ENCODE results near the gene JAZF1. TPM values are rescaled to one million over a fixed set of nuclear protein-coding genes. Genes with fewer than 3 reads are reported as not detected.

JAZF1 gene
- total and polyA plus RNA-seq, 2 of the 8 experiments (the other 6 are each of a cell fraction or from before 2014, with no cell fraction given) = 2.6 to 21.8 TPM

DNA sequence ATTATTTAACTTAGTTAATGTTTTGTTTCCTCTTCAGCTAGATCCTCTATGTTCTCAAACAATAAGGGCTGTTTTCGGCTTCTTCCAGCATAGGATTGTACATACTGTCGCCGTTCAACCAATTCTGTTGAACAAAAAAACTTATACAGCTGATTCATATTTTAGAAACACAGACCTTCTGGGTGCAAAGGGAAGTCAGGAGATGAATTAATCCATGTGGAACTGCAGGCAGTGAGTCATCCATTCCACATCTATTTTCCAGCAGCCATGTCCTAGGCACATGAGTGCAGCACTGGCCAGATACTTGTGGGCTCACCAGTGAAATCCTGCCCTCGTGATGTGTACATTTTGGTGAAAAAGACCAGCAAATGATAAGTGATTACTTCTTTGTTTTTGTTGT, 163.2 kb downstream of the JAZF1 start:
- H2BK120ac ChIP-seq (replicated peaks; ENCODE audit: low read depth, low read length) = no peak overlapping the region
- no peak for FAIRE-seq
- CTCF ChIA-PET (ENCODE audit: partially characterized antibody) = interaction anchor here (0.6 to 2.1 kb wide), 5 partner anchors 78 to 821 kb away, joined by 3 to 6 read pairs (median 4); no protein-coding TSS in a partner anchor
- TF ChIP-seq HDAC6 (IDR thresholded peaks at IDR 0.05; ENCODE audit: low read depth, low read length) = no peak
- TF ChIP-seq PHF8 (conservative IDR thresholded peaks at IDR 0.05; ENCODE audit: low read depth, low read length) = no peak
- TF ChIP-seq RFX5 (IDR thresholded peaks at IDR 0.05; ENCODE audit: borderline replicate concordance, low read depth, low read length) = no peak
- no peak for TF ChIP-seq CBX8 (IDR thresholded peaks at IDR 0.05; ENCODE audit: borderline replicate concordance, low read depth, low read length)
- no peak for TF ChIP-seq RBBP5 (IDR thresholded peaks at IDR 0.05; ENCODE audit: borderline replicate concordance, low read depth, low read length)
- TF ChIP-seq TCF12 (IDR thresholded peaks at IDR 0.05; ENCODE audit: low read depth, low read length) = no peak
- TF ChIP-seq E2F6 (IDR thresholded peaks at IDR 0.05) = no peak
- TF ChIP-seq EGR1 (IDR thresholded peaks at IDR 0.05; ENCODE audit: borderline replicate concordance, low read depth, low read length) = no peak
- no peak for TF ChIP-seq KDM5A (IDR thresholded peaks at IDR 0.05; ENCODE audit: low read length)
- no peak for TF ChIP-seq JUN (IDR thresholded peaks at IDR 0.05; ENCODE audit: low read depth, low read length)
- no peak for TF ChIP-seq SP2 (IDR thresholded peaks at IDR 0.05; ENCODE audit: low read length)
- no peak for TF ChIP-seq SIX5 (IDR thresholded peaks at IDR 0.05; ENCODE audit: low read depth, low read length)
- TF ChIP-seq KDM4A (IDR thresholded peaks at IDR 0.05; ENCODE audit: low read depth, low read length, severe bottlenecking) = no peak
- TF ChIP-seq RAD21 (IDR thresholded peaks at IDR 0.05 in 1 of 2, conservative IDR thresholded peaks at IDR 0.05 in 1 of 2; ENCODE audit: low read depth in 2 of 2, low read length in 2 of 2) = no peak

More for the DNA sequence above, 163.2 kb downstream of the JAZF1 start:
- no peak overlapping the region for H3K14ac ChIP-seq (ENCODE audit: insufficient read length)
- peaks cover 0 to 3% (median 2%) of the 10 kb centered on the region in 4 experiments; a peak in 4 of 7 replicates for H3K4me1 ChIP-seq (replicated peaks in 1 of 4; ENCODE audit: control insufficient read depth in 3 of 4, insufficient read depth in 4 of 4, low read length in 3 of 4)
- POLR2A ChIA-PET (ENCODE audit: partially characterized antibody) = no interaction called here
- peaks cover 11% of the 10 kb centered on the region in 2 experiments for H3K9me3 ChIP-seq (ENCODE audit: insufficient read depth in 2 of 2, low read depth in 1 of 2, low read length in 1 of 2)
- H3K79me2 ChIP-seq (ENCODE audit: control insufficient read depth in 1 of 2, insufficient read depth in 2 of 2, low read length in 2 of 2) = no peaks in the 10 kb centered on the region
- H3K27me3 ChIP-seq (replicated peaks in 1 of 4; ENCODE audit: control insufficient read depth in 3 of 4, extremely low read depth in 1 of 4, insufficient read depth in 3 of 4, low read length in 3 of 4) = no peaks in the 10 kb centered on the region
- H2AK5ac ChIP-seq (ENCODE audit: low read depth, low read length) = no peak overlapping the region
- H3K4me2 ChIP-seq (ENCODE audit: insufficient read depth in 1 of 2, low read depth in 2 of 2, low read length in 2 of 2) = no peak overlapping the region
- no peak overlapping the region for H2BK12ac ChIP-seq (ENCODE audit: low read depth, low read length)
- H3K36me3 ChIP-seq (ENCODE audit: control insufficient read depth in 2 of 4, insufficient read depth in 4 of 4, low read length in 3 of 4) = no peaks in the 10 kb centered on the region
- H3K4ac ChIP-seq (replicated peaks; ENCODE audit: insufficient read length, low read depth, low read length) = no peak overlapping the region
- H2BK5ac ChIP-seq (ENCODE audit: low read depth, low read length) = no peak overlapping the region
- no peak overlapping the region for H3K23ac ChIP-seq (ENCODE audit: insufficient read length)
- H2AFZ ChIP-seq (ENCODE audit: low read length) = no peak overlapping the region
- H4K5ac ChIP-seq (ENCODE audit: insufficient read length, low read depth, low read length) = no peak overlapping the region
- WGBS, 2 experiments (ENCODE audit: extremely low coverage in 1 of 2, insufficient coverage in 1 of 2, insufficient read length in 1 of 2, insufficient replicate concordance in 2 of 2, low coverage in 1 of 2, low lambda C conversion rate in 2 of 2, missing lambda C conversion rate in 1 of 2) = 98% methylated on average over 4 of the region's 4 CpGs; no CpG with 5 or more reads in 1 of the 2 experiments
- H2BK20ac ChIP-seq (ENCODE audit: low read length) = no peak overlapping the region
- no peak overlapping the region for H3K27ac ChIP-seq (ENCODE audit: low read depth, low read length)
- no peak overlapping the region for H3K4me3 ChIP-seq (ENCODE audit: extremely low read depth in 1 of 4, insufficient read depth in 2 of 4, low read depth in 3 of 4, low read length in 4 of 4)
- no peaks in the 10 kb centered on the region for H4K20me1 ChIP-seq (replicated peaks in 1 of 2; ENCODE audit: control insufficient read depth in 1 of 2, insufficient read depth in 2 of 2, low read length in 2 of 2)
- H2BK15ac ChIP-seq (ENCODE audit: low read length) = no peak overlapping the region
- H3K18ac ChIP-seq (ENCODE audit: extremely low read depth, low read length) = no peak overlapping the region
- H3K56ac ChIP-seq (replicated peaks; ENCODE audit: insufficient read length, low read depth, low read length) = no peak overlapping the region
- DNase-seq (ENCODE audit: low read depth in 1 of 2, low spot score in 2 of 2) = no peak
- H4K8ac ChIP-seq (ENCODE audit: extremely low read depth, insufficient read depth, low read length) = no peak overlapping the region
- no peak overlapping the region for H4K91ac ChIP-seq (replicated peaks; ENCODE audit: insufficient read length, low read length)
- no peaks in the 10 kb centered on the region for H3K23me2 ChIP-seq (ENCODE audit: low read depth, low read length)
- H3K79me1 ChIP-seq (ENCODE audit: low read depth, low read length) = no peaks in the 10 kb centered on the region
- no peak overlapping the region for H3K9ac ChIP-seq (replicated peaks in 1 of 4; ENCODE audit: extremely low read depth in 1 of 4, low read depth in 3 of 4, low read length in 3 of 4)

Data from H1 (cell line).